Neural crest cell (in vitro differentiated cells): Measurements from ENCODE around the gene ZNF385C. TPM values are rescaled to one million over a fixed set of nuclear protein-coding genes. Genes with fewer than 3 reads are reported as not detected.

ENCODE experiments used
- DNase-seq: peaks from one replicate; pipeline ENCODE4 v3.0.0; 2021; ENCODE audit warnings: low read depth, mixed read lengths, low spot score
- H3K27ac Mint-ChIP-seq: one replicate; pipeline ENCODE4 v1.8.0; 2021; ENCODE audit warnings: mild to moderate bottlenecking, mixed read lengths; ENCODE audit not compliant: unreplicated experiment
- H3K27me3 Mint-ChIP-seq: 2 replicates; pipeline ENCODE4 v1.8.0; 2021; ENCODE audit warnings: low read depth, mild to moderate bottlenecking, mixed read lengths
- H3K36me3 Mint-ChIP-seq: 2 replicates; pipeline ENCODE4 v1.8.0; 2021; ENCODE audit warnings: low read depth, mild to moderate bottlenecking, mixed read lengths
- H3K4me1 Mint-ChIP-seq: 2 replicates; pipeline ENCODE4 v1.8.0; 2021; ENCODE audit warnings: mixed read lengths
- H3K4me3 Mint-ChIP-seq: one replicate; pipeline ENCODE4 v1.8.0; 2021; ENCODE audit warnings: mild to moderate bottlenecking, mixed read lengths
- H3K9me3 Mint-ChIP-seq: 2 replicates; pipeline ENCODE4 v1.8.0; 2021; ENCODE audit warnings: mixed read lengths
- total RNA-seq: library from RNA; stranded (reverse); gene quantifications from 2 replicates; pipeline ENCODE4 v1.2.1, GENCODE V29; 2021
- TF ChIP-seq, protein P1 (sequence below): fragments of 200-600 bp; sonication (generic); conservative IDR thresholded peaks from 2 replicates; pipeline ENCODE4 v1.5.0; 2021; ENCODE audit warnings: antibody characterized with exemption, mild to moderate bottlenecking

ZNF385C gene
- total RNA-seq, 1 donor from 2014 or later = 1.3 TPM

DNA sequence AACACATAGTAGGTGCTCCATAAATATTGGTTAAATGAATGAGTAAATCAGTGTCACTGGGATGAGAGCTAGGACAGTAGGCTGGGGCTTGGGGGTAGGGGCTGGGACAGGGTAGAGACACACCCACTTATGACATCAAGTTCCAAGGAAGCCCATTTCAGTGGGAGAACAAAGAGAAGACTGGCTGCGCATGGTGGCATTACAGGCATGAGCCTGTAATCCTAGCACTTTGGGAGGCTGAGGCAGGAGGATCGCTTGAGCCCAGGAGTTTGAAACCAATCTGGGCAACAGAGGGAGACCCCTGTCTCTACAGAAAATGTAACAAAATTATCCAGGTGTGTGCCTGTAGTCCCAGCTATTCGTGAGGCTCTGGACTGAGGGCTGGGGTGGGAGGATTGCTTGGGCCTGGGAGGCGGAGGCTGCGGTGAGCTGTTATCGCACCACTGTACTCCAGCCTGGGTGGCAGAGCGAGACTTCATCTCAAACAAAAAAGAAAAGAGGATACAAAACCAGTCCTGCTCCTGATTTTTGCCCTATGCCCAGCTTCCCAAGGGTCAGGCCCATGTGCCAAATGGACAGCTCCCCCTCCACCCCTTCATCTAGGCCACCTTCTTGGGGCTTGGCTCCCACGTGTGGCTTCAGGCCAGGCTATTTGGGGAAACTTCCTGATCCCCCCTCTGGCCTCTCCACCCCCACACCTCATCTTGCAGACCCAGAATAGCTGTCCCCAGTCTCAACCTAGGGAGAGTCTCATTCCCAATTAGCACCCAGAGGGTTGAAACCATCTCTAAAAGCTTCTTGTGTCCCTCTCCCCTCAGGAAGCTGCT lies 7.1 kb downstream of the ZNF385C start:
- Mint-ChIP-seq H3K4me3 (no peak overlapping the region), H3K36me3 (no peaks in the 10 kb centered on the region), H3K4me1 (peaks cover 24% of the 10 kb centered on the region), H3K27ac (no peak overlapping the region), H3K27me3 (peaks cover 8% of the 10 kb centered on the region), H3K9me3 (no peaks in the 10 kb centered on the region)
- no peak for DNase-seq
- TF ChIP-seq, protein P1, sequence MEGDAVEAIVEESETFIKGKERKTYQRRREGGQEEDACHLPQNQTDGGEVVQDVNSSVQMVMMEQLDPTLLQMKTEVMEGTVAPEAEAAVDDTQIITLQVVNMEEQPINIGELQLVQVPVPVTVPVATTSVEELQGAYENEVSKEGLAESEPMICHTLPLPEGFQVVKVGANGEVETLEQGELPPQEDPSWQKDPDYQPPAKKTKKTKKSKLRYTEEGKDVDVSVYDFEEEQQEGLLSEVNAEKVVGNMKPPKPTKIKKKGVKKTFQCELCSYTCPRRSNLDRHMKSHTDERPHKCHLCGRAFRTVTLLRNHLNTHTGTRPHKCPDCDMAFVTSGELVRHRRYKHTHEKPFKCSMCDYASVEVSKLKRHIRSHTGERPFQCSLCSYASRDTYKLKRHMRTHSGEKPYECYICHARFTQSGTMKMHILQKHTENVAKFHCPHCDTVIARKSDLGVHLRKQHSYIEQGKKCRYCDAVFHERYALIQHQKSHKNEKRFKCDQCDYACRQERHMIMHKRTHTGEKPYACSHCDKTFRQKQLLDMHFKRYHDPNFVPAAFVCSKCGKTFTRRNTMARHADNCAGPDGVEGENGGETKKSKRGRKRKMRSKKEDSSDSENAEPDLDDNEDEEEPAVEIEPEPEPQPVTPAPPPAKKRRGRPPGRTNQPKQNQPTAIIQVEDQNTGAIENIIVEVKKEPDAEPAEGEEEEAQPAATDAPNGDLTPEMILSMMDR = no peak

DNA sequence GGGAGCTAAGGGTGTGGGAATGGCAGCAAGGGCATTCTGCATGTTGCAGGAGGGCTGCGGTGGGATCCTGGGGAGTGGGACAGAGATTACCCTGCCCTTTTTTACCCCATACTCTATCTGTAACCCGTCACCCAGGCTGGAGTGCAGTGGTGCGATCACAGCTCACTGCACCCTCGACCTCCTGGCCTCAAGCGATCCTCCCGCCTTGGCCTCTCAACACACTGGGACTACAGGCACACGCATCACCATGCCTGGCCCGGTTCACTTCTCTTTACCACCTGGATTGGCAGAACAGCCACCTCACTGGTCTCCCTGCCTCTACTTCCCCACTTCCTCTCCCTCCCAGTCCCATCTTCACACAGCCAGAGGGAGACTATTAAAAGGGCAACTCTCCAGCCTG lies 9.5 kb downstream of the ZNF385C start:
- H3K27ac Mint-ChIP-seq = no peak overlapping the region
- H3K36me3 Mint-ChIP-seq = no peaks in the 10 kb centered on the region
- no peak for DNase-seq
- H3K9me3 Mint-ChIP-seq = no peaks in the 10 kb centered on the region
- H3K4me1 Mint-ChIP-seq = peaks cover 18% of the 10 kb centered on the region
- TF ChIP-seq, protein P1 = no peak
- H3K27me3 Mint-ChIP-seq = no peaks in the 10 kb centered on the region
- H3K4me3 Mint-ChIP-seq = no peak overlapping the region

DNA sequence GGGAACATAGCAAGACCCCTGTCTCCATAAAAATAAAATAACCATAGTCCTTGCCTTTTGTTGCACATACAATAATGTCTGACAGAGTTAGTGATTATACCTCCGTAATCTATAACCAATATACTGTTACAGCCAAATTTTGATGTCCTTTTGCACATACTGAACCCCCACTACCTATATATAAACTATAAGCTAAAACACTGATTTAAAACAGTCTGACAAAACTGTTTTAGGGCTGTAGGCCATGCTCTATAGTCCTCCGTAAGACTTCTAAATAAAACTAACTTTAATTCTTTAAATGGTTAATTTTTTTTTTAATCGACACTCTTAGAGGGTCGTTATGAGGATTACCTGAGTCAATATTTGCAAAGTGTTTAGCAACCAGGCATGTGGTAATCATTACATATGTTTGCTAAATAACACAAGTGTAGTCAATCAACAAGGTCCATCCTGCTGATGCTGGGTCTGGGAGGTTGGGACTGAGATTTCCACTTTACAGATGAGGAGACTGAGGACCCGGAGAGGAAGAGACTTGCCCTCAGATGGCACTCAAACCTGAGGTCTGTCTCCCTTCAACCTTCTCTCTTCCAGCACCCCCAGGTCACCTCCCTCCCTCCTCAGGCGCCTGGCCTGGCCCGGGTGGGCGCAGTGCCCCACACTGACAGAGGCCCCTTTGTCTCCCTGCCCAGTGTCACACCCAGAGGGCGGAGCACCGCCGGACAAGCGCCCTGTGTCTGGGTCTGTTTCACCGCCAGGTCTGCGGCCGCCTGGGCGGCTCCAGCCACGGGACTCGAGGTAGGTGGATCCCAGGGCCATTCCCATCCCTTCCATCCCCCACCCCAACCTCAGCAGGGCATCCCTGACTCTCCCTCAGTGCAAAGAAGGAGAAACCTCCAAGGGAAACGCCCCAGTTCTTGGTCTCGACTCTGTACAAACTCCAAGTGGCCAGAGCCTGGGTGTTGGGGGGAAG lies 10.3 kb downstream of the ZNF385C start:
- TF ChIP-seq, protein P1 = no peak
- Mint-ChIP-seq H3K27ac (no peak overlapping the region), H3K9me3 (no peaks in the 10 kb centered on the region), H3K4me1 (peaks cover 18% of the 10 kb centered on the region), H3K4me3 (no peak overlapping the region), H3K36me3 (no peaks in the 10 kb centered on the region), H3K27me3 (no peaks in the 10 kb centered on the region)
- DNase-seq = no peak

DNA sequence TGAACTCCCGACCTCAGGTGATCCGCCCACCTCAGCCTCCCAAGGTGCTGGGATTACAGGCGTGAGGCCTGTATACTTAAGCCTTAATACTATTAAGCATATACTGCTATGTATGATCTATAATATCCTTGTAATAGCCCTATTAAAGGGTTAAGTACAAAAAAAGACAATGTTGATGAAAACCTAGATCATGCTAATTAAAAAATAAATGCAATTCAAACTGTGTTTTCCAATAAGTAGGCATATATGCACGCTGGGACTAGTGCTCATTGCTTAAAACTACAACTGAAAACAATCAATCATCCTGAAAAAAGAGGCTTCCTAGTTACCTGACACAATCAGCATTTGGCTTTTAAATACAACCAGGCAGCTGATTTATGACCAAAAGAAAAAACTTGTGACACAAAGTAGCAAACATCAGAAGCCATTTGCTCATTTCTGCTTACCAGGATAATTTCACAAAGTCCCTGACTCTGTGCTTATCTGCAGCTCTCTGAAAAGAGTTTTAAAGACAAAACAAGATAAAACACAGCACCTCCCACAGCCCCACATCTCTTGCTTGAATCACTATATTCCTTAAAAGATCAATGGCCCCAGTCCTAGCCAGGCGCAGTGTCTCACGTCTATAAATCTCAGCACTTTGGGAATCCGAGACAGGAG lies 11.1 kb downstream of the ZNF385C start:
- no peak overlapping the region for H3K27ac Mint-ChIP-seq
- H3K4me3 Mint-ChIP-seq = no peak overlapping the region
- H3K4me1 Mint-ChIP-seq = peaks cover 18% of the 10 kb centered on the region
- no peak for DNase-seq
- no peaks in the 10 kb centered on the region for H3K36me3 Mint-ChIP-seq
- H3K9me3 Mint-ChIP-seq = no peaks in the 10 kb centered on the region
- TF ChIP-seq, protein P1 = no peak
- H3K27me3 Mint-ChIP-seq = no peaks in the 10 kb centered on the region

DNA sequence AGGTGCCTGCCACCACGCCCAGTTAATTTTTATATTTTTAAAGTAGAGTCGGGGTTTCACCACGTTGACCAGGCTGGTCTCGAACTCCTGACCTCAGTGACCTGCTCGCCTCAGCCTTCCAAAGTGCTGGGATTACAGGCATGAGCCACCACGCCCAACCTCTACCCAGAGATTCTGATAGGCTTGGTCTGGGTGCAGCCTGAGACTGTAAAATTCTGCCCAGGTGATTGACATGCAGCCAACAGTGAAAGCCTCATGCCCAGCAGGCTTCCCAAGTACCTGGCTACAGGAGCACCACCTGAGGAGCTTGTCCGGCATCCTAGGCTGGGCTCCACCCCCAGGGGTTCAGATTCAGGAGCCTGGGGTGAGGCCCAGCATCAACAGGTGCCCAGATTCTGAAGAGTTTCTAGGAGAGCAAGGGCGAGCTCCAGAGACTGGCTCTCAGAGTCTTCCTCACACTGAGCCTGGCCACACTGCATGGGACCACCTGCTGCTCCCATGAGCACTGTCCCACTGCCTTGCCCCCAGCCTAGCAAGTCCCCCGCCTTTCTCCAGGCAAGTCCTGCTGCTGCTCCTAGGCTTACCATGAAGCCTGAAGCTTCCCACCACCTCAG lies 16.6 kb downstream of the ZNF385C start:
- Mint-ChIP-seq H3K36me3 (no peaks in the 10 kb centered on the region), H3K4me1 (no peaks in the 10 kb centered on the region), H3K27me3 (no peaks in the 10 kb centered on the region)

More for the DNA sequence above, 16.6 kb downstream of the ZNF385C start:
- Mint-ChIP-seq H3K9me3 (no peaks in the 10 kb centered on the region), H3K27ac (no peak overlapping the region), H3K4me3 (no peak overlapping the region)
- TF ChIP-seq, protein P1 = no peak
- DNase-seq = no peak
